NCI-H748 (cell line): Measurements from ENCODE around the gene NRTN.
"Not testable (repeated sequence)": the region's sequence is repeated elsewhere in the genome, so short reads cannot be mapped to it uniquely, and the experiment has no call there.

ENCODE experiments used
- DNase-seq: peaks from one replicate; lab custom pipeline; 2025; ENCODE audit not compliant: unreplicated experiment; lab: John Stamatoyannopoulos, UW

Gene NRTN

GRCh38 chr19:5864725-5865486 lies 60.0 kb downstream of the NRTN start:
- no peak for DNase-seq

DNA sequence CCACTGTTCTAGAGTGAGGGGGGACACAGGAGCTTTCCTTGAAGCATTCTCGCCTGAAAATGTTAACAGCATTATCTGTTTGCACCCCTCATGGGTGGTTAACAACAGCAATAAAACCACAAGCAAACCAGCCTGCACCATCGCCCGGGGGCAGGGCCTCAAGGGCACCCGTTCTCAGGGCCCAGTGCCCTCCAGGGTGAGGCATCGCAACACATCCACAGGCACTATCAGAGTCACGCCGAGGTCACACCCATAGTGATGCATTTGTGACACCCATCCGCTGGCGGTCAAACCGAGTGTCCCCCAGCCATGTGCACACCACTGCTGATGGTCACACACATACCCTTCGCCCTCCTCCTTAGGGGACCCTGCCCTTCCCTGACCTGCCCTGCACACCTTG lies 60.9 kb downstream of the NRTN start:
- no peak for DNase-seq

DNA sequence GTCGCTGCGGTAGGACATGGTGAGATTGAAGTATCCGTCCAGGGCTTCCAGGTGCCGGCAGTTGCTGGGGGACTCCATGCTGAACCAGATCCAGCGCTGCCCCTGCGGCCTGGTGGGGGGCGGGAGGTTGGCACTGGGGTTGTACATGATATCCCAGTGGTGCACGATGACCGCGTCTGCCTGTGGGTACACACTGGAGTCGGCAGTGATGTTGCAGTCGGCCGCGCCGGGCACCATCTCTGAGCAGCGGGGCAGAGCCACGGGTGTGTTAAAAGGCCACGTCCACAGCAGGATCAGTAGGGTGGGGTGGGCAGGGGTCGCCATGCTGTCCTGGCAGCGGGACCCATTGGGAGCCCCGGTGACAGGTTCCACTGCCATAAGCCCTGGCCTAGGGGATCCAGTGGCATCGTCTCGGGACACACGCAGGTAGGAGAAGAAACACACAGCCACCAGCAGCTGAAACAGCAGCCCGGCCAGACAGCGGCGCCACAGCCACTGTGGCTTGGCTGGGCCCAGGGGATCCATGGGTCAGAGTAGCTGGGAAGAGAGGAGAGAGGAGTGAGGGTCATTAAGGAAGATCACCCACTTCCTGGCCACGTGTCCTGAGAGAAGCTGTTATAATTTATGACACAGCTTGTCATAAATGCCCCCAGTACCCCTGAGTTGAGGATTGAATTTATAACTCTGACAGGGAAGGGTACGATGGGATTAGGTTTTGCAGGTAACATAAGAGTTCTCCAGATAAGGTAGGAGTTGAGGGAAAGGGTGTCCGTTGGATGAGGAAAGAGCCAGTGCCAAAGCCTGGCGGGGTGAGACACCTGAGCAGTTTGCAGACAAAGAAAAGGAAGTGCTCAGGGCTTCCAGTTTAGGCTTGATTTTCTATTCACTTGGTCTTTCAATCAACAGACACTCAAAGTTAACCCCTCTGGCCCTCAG lies 62.6 kb downstream of the NRTN start:
- DNase-seq = no peak

DNA sequence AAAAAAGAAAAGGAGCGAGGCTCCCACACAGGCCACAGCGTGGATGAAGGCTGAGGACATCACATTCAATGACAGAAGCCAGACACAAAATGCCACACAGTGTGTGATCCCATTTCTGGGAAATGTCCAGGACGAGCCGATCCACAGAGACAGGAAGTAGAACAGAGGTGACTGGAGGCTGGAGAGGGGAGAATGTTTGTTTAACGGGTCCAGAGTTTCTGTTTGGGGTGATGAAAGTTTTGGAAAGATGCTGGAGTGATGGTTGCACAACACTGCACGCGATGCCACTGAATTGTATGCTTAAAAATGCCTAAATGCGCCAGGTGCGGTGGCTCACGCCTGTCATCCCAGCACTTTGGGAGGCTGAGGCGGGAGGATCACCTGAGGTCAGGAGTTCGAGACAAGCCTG lies 66.1 kb downstream of the NRTN start:
- DNase-seq = no peak

DNA sequence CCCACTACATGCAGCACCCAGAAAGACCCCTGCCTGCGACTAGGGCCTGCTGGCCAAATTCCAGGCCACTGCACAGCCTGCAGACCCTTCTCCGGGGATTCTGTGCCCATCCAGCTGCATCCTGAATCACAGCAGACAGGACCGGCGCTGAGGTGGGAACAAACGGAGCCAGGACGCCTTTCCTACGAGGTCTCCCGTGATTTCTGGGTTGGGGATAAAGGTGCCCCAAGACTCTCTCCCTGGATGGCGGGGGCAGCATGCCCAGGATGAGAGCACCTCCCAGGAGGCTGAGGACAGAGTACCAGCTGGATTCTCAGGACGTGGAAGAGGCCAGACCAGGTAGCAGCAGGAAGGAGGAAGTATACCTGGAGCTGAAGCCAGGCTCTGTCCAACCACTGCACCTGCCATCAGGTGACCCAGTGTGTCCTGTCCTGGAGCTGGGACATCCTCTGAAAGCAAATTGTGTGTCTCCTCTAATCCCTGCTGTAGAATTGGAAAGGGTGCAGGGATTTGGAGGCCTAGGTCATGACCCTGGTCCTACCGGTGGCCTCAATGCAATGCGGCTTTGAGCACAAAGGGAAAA lies 68.8 kb downstream of the NRTN start:
- no peak for DNase-seq

DNA sequence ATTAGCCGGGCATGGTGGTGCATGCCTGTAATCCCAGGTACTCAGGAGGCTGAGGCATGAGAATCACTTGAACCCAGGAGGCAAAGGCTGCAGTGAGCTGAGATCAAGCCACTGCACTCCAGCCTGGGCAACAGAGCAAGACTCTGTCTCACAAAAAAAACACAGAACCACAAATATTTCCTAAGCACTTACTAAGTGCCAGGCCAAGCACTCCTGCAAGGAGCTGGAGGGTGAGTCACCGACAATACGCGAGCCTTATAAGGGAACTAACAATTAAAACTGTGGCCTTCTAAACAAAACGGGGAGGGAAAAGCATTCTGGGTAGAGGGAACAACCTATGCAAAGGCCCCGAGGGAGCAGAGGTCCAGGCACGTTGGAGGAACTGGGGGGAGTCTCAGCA lies 69.6 kb downstream of the NRTN start:
- DNase-seq = not testable (repeated sequence)

DNA sequence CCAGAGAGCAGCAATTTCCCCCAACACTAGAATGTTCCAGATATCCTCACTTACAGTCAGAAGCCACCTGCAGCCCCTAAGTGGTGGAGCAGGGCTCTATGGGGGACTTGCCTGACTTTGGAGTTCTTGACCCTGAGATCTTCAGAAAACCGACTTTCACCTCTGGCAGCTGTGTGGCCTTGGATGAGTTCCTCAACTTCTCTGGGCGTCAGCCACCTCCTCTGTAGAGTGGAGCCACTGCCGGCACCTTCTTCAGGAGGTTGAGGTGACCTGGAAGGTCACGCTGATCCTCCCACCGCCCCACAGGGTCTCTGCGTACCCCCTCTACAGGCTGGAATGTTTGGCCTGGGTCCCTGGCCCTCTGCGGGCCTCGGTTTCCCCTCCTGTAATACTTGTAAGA lies 72.6 kb downstream of the NRTN start:
- DNase-seq = no peak

GRCh38 chr19:5877882-5878281 lies 73.0 kb downstream of the NRTN start:
- no peak for DNase-seq
